GM23338 (cell line): ENCODE measurements around the gene LDLRAD3. TPM values are rescaled to one million over a fixed set of nuclear protein-coding genes. Genes with fewer than 3 reads are reported as not detected.
"Not testable (repeated sequence)": the region's sequence is repeated elsewhere in the genome, so short reads cannot be mapped to it uniquely, and the experiment has no call there.

Experiments
- ATAC-seq: fragments of 200-7000 bp; cut with Tn5 transposase; 3 replicates; pipeline ENCODE4 v1.9.1; 2020
- DNase-seq: peaks from one replicate; pipeline ENCODE4 v3.0.0-alpha.2; 2015; ENCODE audit warnings: low spot score
- H2AFZ ChIP-seq: fragments of 200-600 bp; sonication (generic); 2 replicates; pipeline ENCODE4 v1.8.0; 2016; ENCODE audit warnings: antibody characterized with exemption, mild to moderate bottlenecking, moderate library complexity
- H3F3A ChIP-seq: fragments of 200-600 bp; sonication (generic); replicated peaks from 2 replicates; pipeline ENCODE4 v1.8.0; 2017; ENCODE audit warnings: antibody characterized with exemption, mixed run types, low read depth
- H3K27ac ChIP-seq: fragments of 200-600 bp; sonication (generic); 2 replicates; pipeline ENCODE4 v1.6.1; 2016; ENCODE audit warnings: low read depth
- H3K27me3 ChIP-seq: fragments of 200-600 bp; sonication (generic); 2 replicates; pipeline ENCODE4 v1.8.0; 2016; ENCODE audit warnings: mild to moderate bottlenecking, mixed run types, moderate library complexity; ENCODE audit not compliant: insufficient read depth
- H3K36me3 ChIP-seq: fragments of 200-600 bp; sonication (generic); 2 replicates; pipeline ENCODE4 v1.8.0; 2016; ENCODE audit warnings: mild to moderate bottlenecking; ENCODE audit not compliant: insufficient read depth
- H3K4me1 ChIP-seq: fragments of 200-600 bp; sonication (generic); 2 replicates; pipeline ENCODE4 v1.8.0; 2016; ENCODE audit warnings: mild to moderate bottlenecking, moderate library complexity; ENCODE audit not compliant: insufficient read depth
- H3K4me2 ChIP-seq: fragments of 200-600 bp; sonication (generic); 2 replicates; pipeline ENCODE4 v1.7.1; 2017; ENCODE audit warnings: mixed run types
- H3K4me3 ChIP-seq: fragments of 200-600 bp; sonication (generic); 2 replicates; pipeline ENCODE4 v1.6.1; 2016; ENCODE audit warnings: mixed run types
- H3K79me2 ChIP-seq: fragments of 200-600 bp; sonication (generic); replicated peaks from 2 replicates; pipeline ENCODE4 v1.8.0; 2017; ENCODE audit warnings: mild to moderate bottlenecking; ENCODE audit not compliant: insufficient read depth
- H3K9me2 ChIP-seq: fragments of 200-600 bp; sonication (generic); 2 replicates; pipeline ENCODE4 v1.8.0; 2017; ENCODE audit not compliant: insufficient read depth
- H4K20me1 ChIP-seq: fragments of 200-600 bp; sonication (generic); replicated peaks from 2 replicates; pipeline ENCODE4 v1.8.0; 2017; ENCODE audit warnings: mild to moderate bottlenecking; ENCODE audit not compliant: insufficient read depth
- H3K27ac Mint-ChIP-seq: 2 replicates; pipeline ENCODE4 v1.8.0; 2020; ENCODE audit warnings: inconsistent platforms, mild to moderate bottlenecking, moderate library complexity, mixed read lengths
- H3K27me3 Mint-ChIP-seq: 3 replicates; pipeline ENCODE4 v1.8.0; 2022; ENCODE audit warnings: low read depth, mild to moderate bottlenecking, moderate library complexity, mixed read lengths, inconsistent platforms; ENCODE audit not compliant: insufficient read depth, poor library complexity
- H3K36me3 Mint-ChIP-seq: 3 replicates; pipeline ENCODE4 v1.8.0; 2021; ENCODE audit warnings: low read depth, mild to moderate bottlenecking, inconsistent platforms, moderate library complexity, mixed read lengths
- H3K4me1 Mint-ChIP-seq: 3 replicates; pipeline ENCODE4 v1.8.0; 2020; ENCODE audit warnings: mild to moderate bottlenecking, inconsistent platforms, mixed read lengths
- H3K4me3 Mint-ChIP-seq: 3 replicates; pipeline ENCODE4 v1.8.0; 2021; ENCODE audit warnings: moderate library complexity, mild to moderate bottlenecking, inconsistent platforms, mixed read lengths
- H3K9me3 Mint-ChIP-seq: 3 replicates; pipeline ENCODE4 v1.8.0; 2020; ENCODE audit warnings: moderate library complexity, mild to moderate bottlenecking, inconsistent platforms, mixed read lengths
- CREB1 ChIP-seq: fragments of 250-450 bp; sonication (Bioruptor Pico); IDR thresholded peaks from 2 replicates; pipeline ENCODE4 v1.5.0; 2020; ENCODE audit warnings: low read depth, mild to moderate bottlenecking, moderate library complexity
- CTCF ChIP-seq, 2 experiments: fragments of 200-600 bp in 1 of 2; sonication (generic) in 1 of 2; conservative IDR thresholded peaks; 2 replicates each; pipeline versions ENCODE4 v1.5.1 to v1.6.1; 2016 to 2017; ENCODE audit warnings: antibody characterized with exemption in 2 of 2, low read depth in 2 of 2, mild to moderate bottlenecking in 2 of 2, moderate library complexity in 1 of 2
- ETS1 ChIP-seq: IDR thresholded peaks from 2 replicates; pipeline ENCODE4 v1.6.1; 2016; ENCODE audit warnings: antibody characterized with exemption
- EZH2 ChIP-seq: fragments of 200-600 bp; sonication (generic); IDR thresholded peaks from one replicate; pipeline ENCODE4 v1.8.0; 2017; ENCODE audit warnings: antibody characterized with exemption, mild to moderate bottlenecking, low read depth; ENCODE audit not compliant: unreplicated experiment
- JUNB ChIP-seq: IDR thresholded peaks from one replicate; pipeline ENCODE4 v1.6.1; 2016; ENCODE audit warnings: antibody characterized with exemption; ENCODE audit not compliant: unreplicated experiment
- POLR2AphosphoS5 ChIP-seq: IDR thresholded peaks from 2 replicates; pipeline ENCODE4 v1.6.1; 2016; ENCODE audit warnings: antibody characterized with exemption, low read depth
- STAT1 ChIP-seq: IDR thresholded peaks from one replicate; pipeline ENCODE4 v1.6.1; 2016; ENCODE audit warnings: antibody characterized with exemption; ENCODE audit not compliant: unreplicated experiment
- ZNF114 ChIP-seq: fragments of 250-450 bp; sonication (Bioruptor Pico); IDR thresholded peaks from 2 replicates; pipeline ENCODE4 v1.5.0; 2020; ENCODE audit warnings: mild to moderate bottlenecking, moderate library complexity
- ZNF331 ChIP-seq: fragments of 250-450 bp; sonication (Bioruptor Pico); IDR thresholded peaks from 2 replicates; pipeline ENCODE4 v1.5.0; 2020; ENCODE audit warnings: low read depth, mild to moderate bottlenecking, moderate library complexity
- ZNF462 ChIP-seq: fragments of 250-450 bp; sonication (Bioruptor Pico); IDR thresholded peaks from 2 replicates; pipeline ENCODE4 v1.5.0; 2020; ENCODE audit warnings: mild to moderate bottlenecking, moderate library complexity
- polyA plus RNA-seq: library from polyadenylated mRNA; unstranded; fragments of >200 nt; fragmentation: Nextera tagmentation; extraction: Ambion mirVana; gene quantifications from 2 replicates; pipeline ENCODE4 v1.2.1, GENCODE V29; 2016
- total RNA-seq: library from RNA; depleted of rRNA; stranded (reverse); fragments of >200 nt; shearing (Covaris generic); gene quantifications from 2 replicates; pipeline ENCODE4 v1.2.3, GENCODE V29; 2014

Gene LDLRAD3
- total and polyA plus RNA-seq, 2 experiments from 2014 or later, result 8.5 to 19.4 TPM

GRCh38 chr11:35911013-35911412, 32.8 kb upstream of the LDLRAD3 start (continued):
- TF ChIP-seq CTCF (conservative IDR thresholded peaks at IDR 0.05; ENCODE audit: low read depth in 2 of 2) (no peak), CREB1 (CRISPR knock-in tag) (no peak)

- H3K4me2 ChIP-seq, result no peak overlapping the region
- no peak overlapping the region for H2AFZ ChIP-seq
- H3K79me2 ChIP-seq, result no peaks in the 10 kb centered on the region
- Mint-ChIP-seq H3K4me3 (no peak overlapping the region), H3K9me3 (no peaks in the 10 kb centered on the region), H3K36me3 (no peaks in the 10 kb centered on the region), H3K4me1 (peaks cover 6% of the 10 kb centered on the region; the same call in 1 of the 3 replicates), H3K27ac (no peak overlapping the region), H3K27me3 (no peaks in the 10 kb centered on the region)
- no peak overlapping the region for H3K27ac ChIP-seq
- ATAC-seq (no peak), DNase-seq (no peak)
- no peak overlapping the region for H3K4me3 ChIP-seq
- no peaks in the 10 kb centered on the region for H3K27me3 ChIP-seq
- no peaks in the 10 kb centered on the region for H3F3A ChIP-seq
- H3K9me2 ChIP-seq, result peaks cover 7% of the 10 kb centered on the region; the same call in 1 of the 2 replicates
- no peaks in the 10 kb centered on the region for H3K4me1 ChIP-seq
- H4K20me1 ChIP-seq, result no peaks in the 10 kb centered on the region
- no peaks in the 10 kb centered on the region for H3K36me3 ChIP-seq
- TF ChIP-seq JUNB (no peak), ZNF114 (CRISPR knock-in tag) (no peak), CREB1 (CRISPR knock-in tag) (no peak), ZNF462 (no peak), EZH2 (no peak), POLR2AphosphoS5 (no peak), ZNF331 (no peak), STAT1 (no peak), ETS1 (no peak), CTCF (conservative IDR thresholded peaks at IDR 0.05; ENCODE audit: low read depth in 2 of 2) (no peak)
These were observed 32.2 kb upstream of the LDLRAD3 start for GRCh38 chr11:35911616-35912165.

- H3K4me1 ChIP-seq, H3F3A ChIP-seq, H3K27ac ChIP-seq, H3K4me3 Mint-ChIP-seq, H3K36me3 ChIP-seq, H2AFZ ChIP-seq, H3K27ac Mint-ChIP-seq, H3K79me2 ChIP-seq, H3K4me3 ChIP-seq, H3K36me3 Mint-ChIP-seq, ATAC-seq, H3K4me1 Mint-ChIP-seq, H4K20me1 ChIP-seq, H3K4me2 ChIP-seq, DNase-seq, H3K27me3 ChIP-seq, H3K9me3 Mint-ChIP-seq, H3K27me3 Mint-ChIP-seq, H3K9me2 ChIP-seq: not testable (repeated sequence)
These were observed 31.4 kb upstream of the LDLRAD3 start for GRCh38 chr11:35912436-35912835.
